HCT116 (cell line): ENCODE measurements around the gene EEFSEC. TPM values are rescaled to one million over a fixed set of nuclear protein-coding genes. Genes with fewer than 3 reads are reported as not detected.

Source experiments
- ATAC-seq: fragments of 200-7000 bp; cut with Tn5 transposase; 2 replicates; pipeline ENCODE4 v1.9.1; 2020; ENCODE audit warnings: mild to moderate bottlenecking, moderate library complexity
- BruUV-seq: library from RNA; stranded (reverse); fragments of 400-500 nt; replicated peaks from 2 replicates; lab custom pipeline; 2021; lab: Mats Ljungman, UMichigan
- CTCF ChIA-PET: fragments of 300-600 bp; sonication (Branson Sonifier 250); formaldehyde crosslinking; loops from one replicate; lab custom pipeline; 2021; ENCODE audit warnings: antibody characterized with exemption; lab: Charles Lee
- POLR2A ChIA-PET: fragments of 300-600, 350-600 bp; sonication (Branson Sonifier 250); formaldehyde crosslinking; loops from one replicate; lab custom pipeline; 2021; ENCODE audit warnings: antibody characterized with exemption; lab: Charles Lee
- RAD21 ChIA-PET, 2 experiments: fragments of 300-600 bp; sonication (Branson Sonifier 250); formaldehyde crosslinking; loops; one replicate each; lab custom pipeline; 2023; ENCODE audit warnings: low total read pairs in 2 of 2; ENCODE audit not compliant: uncharacterized antibody in 2 of 2, unreplicated experiment in 2 of 2, low non-redundant PET in 1 of 2; lab: Charles Lee
- DNase-seq: peaks from one replicate; pipeline ENCODE4 v3.0.0-alpha.2; 2010; ENCODE audit warnings: low read depth, low spot score
- H2AFZ ChIP-seq: fragments of 200-600 bp; shearing (Covaris generic), sonication (generic); 2 replicates; pipeline ENCODE4 v1.6.1; 2017; ENCODE audit warnings: low read depth, mixed run types, mixed read lengths, antibody characterized with exemption, low read length; ENCODE audit not compliant: poor library complexity, severe bottlenecking
- H3K27ac ChIP-seq: 2 replicates; pipeline ENCODE4 v1.5.1; 2012; ENCODE audit warnings: low read depth, low read length
- H3K27me3 ChIP-seq: fragments of 200-600 bp; sonication (generic); 2 replicates; pipeline ENCODE4 v1.6.1; 2016; ENCODE audit warnings: mixed run types, low read length, mixed read lengths; ENCODE audit not compliant: insufficient read depth
- H3K36me3 ChIP-seq, 2 experiments: fragments of 200-500 bp in 1 of 2; fragments of 200-600 bp in 1 of 2; sonication (Bioruptor generic) in 1 of 2; sonication (generic) in 1 of 2; 2 replicates each; pipeline versions ENCODE4 v1.5.1 to v1.6.1; 2014 to 2016; ENCODE audit warnings: low read length in 2 of 2, inconsistent platforms in 1 of 2, mixed read lengths in 1 of 2, mixed run types in 1 of 2; ENCODE audit not compliant: insufficient read depth in 2 of 2, control insufficient read depth in 1 of 2
- H3K4me1 ChIP-seq, 2 experiments: fragments of 200-600 bp in 1 of 2; sonication (generic) in 1 of 2; 2 replicates each; pipeline versions ENCODE4 v1.5.1 to v1.6.1; 2012 to 2017; ENCODE audit warnings: low read length in 2 of 2, inconsistent platforms in 1 of 2, mild to moderate bottlenecking in 1 of 2, mixed read lengths in 1 of 2, mixed run types in 1 of 2, moderate library complexity in 1 of 2; ENCODE audit not compliant: insufficient read depth in 2 of 2, control insufficient read depth in 1 of 2
- H3K4me2 ChIP-seq: fragments of 200-600 bp; sonication (generic); 2 replicates; pipeline ENCODE4 v1.6.1; 2017; ENCODE audit warnings: mixed run types, low read length, mixed read lengths
- H3K4me3 ChIP-seq, 2 experiments: fragments of 200-600 bp in 1 of 2; sonication (generic) in 1 of 2; replicated peaks in 1 of 2; 2 replicates each; pipeline ENCODE4 v1.5.1; 2011 to 2016; ENCODE audit warnings: low read length in 2 of 2, control low read depth in 1 of 2, low read depth in 1 of 2, mild to moderate bottlenecking in 1 of 2, mixed read lengths in 1 of 2, mixed run types in 1 of 2
- H3K79me2 ChIP-seq: fragments of 200-600 bp; sonication (generic); 2 replicates; pipeline ENCODE4 v1.6.1; 2017; ENCODE audit warnings: mild to moderate bottlenecking, mixed run types, low read length, moderate library complexity, mixed read lengths; ENCODE audit not compliant: insufficient read depth
- H3K9ac ChIP-seq: fragments of 200-600 bp; sonication (generic); 2 replicates; pipeline ENCODE4 v1.6.1; 2016; ENCODE audit warnings: low read length, mixed read lengths
- H3K9me2 ChIP-seq: fragments of 200-600 bp; sonication (generic), shearing (Covaris generic); 2 replicates; pipeline ENCODE4 v1.6.1; 2017; ENCODE audit warnings: mixed run types, mild to moderate bottlenecking, moderate library complexity; ENCODE audit not compliant: insufficient read depth
- H3K9me3 ChIP-seq, 2 experiments: fragments of 200-500 bp in 1 of 2; fragments of 200-600 bp in 1 of 2; sonication (Bioruptor generic) in 1 of 2; sonication (generic) in 1 of 2; 2 replicates each; pipeline ENCODE4 v1.6.1; 2014 to 2017; ENCODE audit warnings: low read length in 2 of 2, mixed read lengths in 2 of 2, inconsistent platforms in 1 of 2, low read depth in 1 of 2, mild to moderate bottlenecking in 1 of 2, mixed run types in 1 of 2, moderate library complexity in 1 of 2; ENCODE audit not compliant: control insufficient read depth in 1 of 2, insufficient read depth in 1 of 2
- H4K20me1 ChIP-seq: fragments of 200-600 bp; sonication (generic), shearing (Covaris generic); 2 replicates; pipeline ENCODE4 v1.6.1; 2017; ENCODE audit warnings: mixed run types, mild to moderate bottlenecking, moderate library complexity; ENCODE audit not compliant: insufficient read depth
- CBX3 ChIP-seq: IDR thresholded peaks from 2 replicates; pipeline ENCODE4 v1.6.1; 2012; ENCODE audit warnings: low read depth
- CEBPB ChIP-seq: IDR thresholded peaks from 2 replicates; pipeline ENCODE4 v1.6.1; 2012; ENCODE audit warnings: low read depth
- EGR1 ChIP-seq: IDR thresholded peaks from 2 replicates; pipeline ENCODE4 v1.6.1; 2012; ENCODE audit warnings: low read depth
- EZH2 ChIP-seq: fragments of 200-600 bp; sonication (generic); IDR thresholded peaks from 2 replicates; pipeline ENCODE4 v1.6.1; 2017; ENCODE audit warnings: antibody characterized with exemption, mixed run types
- EZH2phosphoT487 ChIP-seq: fragments of 200-600 bp; IDR thresholded peaks from 2 replicates; pipeline ENCODE4 v1.6.1; 2018; ENCODE audit warnings: antibody characterized with exemption, borderline replicate concordance
- FOSL1 ChIP-seq: IDR thresholded peaks from 2 replicates; pipeline ENCODE4 v1.6.1; 2012; ENCODE audit warnings: low read depth
- JUND ChIP-seq: IDR thresholded peaks from 2 replicates; pipeline ENCODE4 v1.6.1; 2012
- POLR2AphosphoS5 ChIP-seq: IDR thresholded peaks from 2 replicates; pipeline ENCODE4 v1.6.1; 2011; ENCODE audit warnings: mild to moderate bottlenecking, low read depth, low read length, moderate library complexity
- RAD21 ChIP-seq: IDR thresholded peaks from 2 replicates; pipeline ENCODE4 v1.6.1; 2012; ENCODE audit warnings: low read depth, mild to moderate bottlenecking
- SP1 ChIP-seq: IDR thresholded peaks from 2 replicates; pipeline ENCODE4 v1.6.1; 2012; ENCODE audit warnings: low read depth
- SRF ChIP-seq: IDR thresholded peaks from 2 replicates; pipeline ENCODE4 v1.6.1; 2012; ENCODE audit warnings: low read depth
- ZFX ChIP-seq: fragments of 450-650 bp; IDR thresholded peaks from 2 replicates; pipeline ENCODE4 v1.6.1; 2017
- ZNF274 ChIP-seq: fragments of 200-500 bp; sonication (Bioruptor generic); IDR thresholded peaks from 2 replicates; pipeline ENCODE4 v1.6.1; 2014; ENCODE audit warnings: mild to moderate bottlenecking, low read depth, low read length, inconsistent platforms
- intact Hi-C: fragments of 100-400 bp; cut with micrococcal nuclease; formaldehyde crosslinking; loops from 2 replicates; pipeline ENCODE4 v1.10.0; 2022
- total RNA-seq: library from RNA; stranded (reverse); gene quantifications from one replicate; pipeline ENCODE4 v1.2.1, GENCODE V29; 2021; ENCODE audit not compliant: unreplicated experiment
- TF ChIP-seq, protein P1 (sequence below): IDR thresholded peaks from 2 replicates; pipeline ENCODE4 v1.6.1; 2012
- TF ChIP-seq, protein P2 (sequence below): IDR thresholded peaks from 2 replicates; pipeline ENCODE4 v1.6.1; 2012
- TF ChIP-seq, protein P3 (sequence below): IDR thresholded peaks from 2 replicates; pipeline ENCODE4 v1.6.1; 2011; ENCODE audit warnings: mild to moderate bottlenecking, low read length, moderate library complexity; ENCODE audit not compliant: insufficient replicate concordance; ENCODE audit errors: extremely low read depth
- TF ChIP-seq, protein P4 (sequence below): IDR thresholded peaks from 2 replicates; pipeline ENCODE4 v1.6.1; 2012; ENCODE audit warnings: low read depth

Gene EEFSEC
- total RNA-seq, 1 experiment from 2014 or later, result 16.1 TPM

DNA sequence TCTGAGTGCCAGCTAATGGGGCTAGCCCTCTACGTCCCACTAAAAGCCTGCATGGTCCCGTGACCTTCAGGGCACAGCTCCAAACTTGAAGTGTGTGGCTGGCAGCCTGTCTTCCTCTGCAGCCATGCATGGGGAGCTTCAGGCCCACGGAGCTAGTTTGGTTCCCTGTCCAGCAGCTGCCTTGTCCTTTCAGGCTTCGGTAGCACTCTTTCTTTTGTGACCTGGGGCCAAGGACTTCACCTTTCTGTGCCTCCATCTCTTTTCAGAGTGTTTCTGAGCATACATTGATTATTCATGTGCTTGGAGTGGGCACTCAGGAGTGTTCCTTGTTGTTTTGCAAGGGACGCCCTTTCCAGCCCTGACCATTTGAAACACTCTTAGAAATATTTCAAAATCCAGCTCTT, 158.2 kb downstream of the EEFSEC start:
- ChIA-PET CTCF (no interaction called here), POLR2A (no interaction called here)

DNA sequence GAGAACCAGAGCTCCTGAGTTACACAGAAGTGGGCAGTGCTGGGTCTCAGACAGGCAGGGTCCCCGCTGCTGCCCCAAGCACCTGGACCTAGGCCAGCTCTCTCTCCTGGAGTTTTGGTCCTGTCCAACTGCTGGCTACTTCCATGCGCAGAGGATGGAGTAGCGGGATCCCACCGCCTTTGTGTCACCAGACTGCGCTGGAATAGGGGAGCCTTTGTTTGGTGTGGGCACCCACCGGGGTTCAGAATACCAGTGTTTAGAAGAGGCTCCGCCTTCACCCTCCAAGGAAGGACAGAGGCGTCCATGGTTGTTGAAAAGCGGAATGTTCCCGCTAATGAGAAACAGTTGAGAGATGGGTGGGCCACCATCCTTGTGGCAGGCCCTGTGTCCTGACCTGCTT, 159.0 kb downstream of the EEFSEC start:
- CTCF ChIA-PET, result no interaction called here
- no TSS peak for BruUV-seq
- TF ChIP-seq, protein P1, sequence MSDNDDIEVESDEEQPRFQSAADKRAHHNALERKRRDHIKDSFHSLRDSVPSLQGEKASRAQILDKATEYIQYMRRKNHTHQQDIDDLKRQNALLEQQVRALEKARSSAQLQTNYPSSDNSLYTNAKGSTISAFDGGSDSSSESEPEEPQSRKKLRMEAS, result no peak
- TF ChIP-seq SRF (no peak), FOSL1 (no peak), ZFX (no peak), ZNF274 (no peak), POLR2AphosphoS5 (no peak), RAD21 (no peak), EZH2 (no peak), EGR1 (no peak), JUND (no peak)
- TF ChIP-seq, protein P2, sequence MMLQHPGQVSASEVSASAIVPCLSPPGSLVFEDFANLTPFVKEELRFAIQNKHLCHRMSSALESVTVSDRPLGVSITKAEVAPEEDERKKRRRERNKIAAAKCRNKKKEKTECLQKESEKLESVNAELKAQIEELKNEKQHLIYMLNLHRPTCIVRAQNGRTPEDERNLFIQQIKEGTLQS, result no peak
- TF ChIP-seq, protein P3, sequence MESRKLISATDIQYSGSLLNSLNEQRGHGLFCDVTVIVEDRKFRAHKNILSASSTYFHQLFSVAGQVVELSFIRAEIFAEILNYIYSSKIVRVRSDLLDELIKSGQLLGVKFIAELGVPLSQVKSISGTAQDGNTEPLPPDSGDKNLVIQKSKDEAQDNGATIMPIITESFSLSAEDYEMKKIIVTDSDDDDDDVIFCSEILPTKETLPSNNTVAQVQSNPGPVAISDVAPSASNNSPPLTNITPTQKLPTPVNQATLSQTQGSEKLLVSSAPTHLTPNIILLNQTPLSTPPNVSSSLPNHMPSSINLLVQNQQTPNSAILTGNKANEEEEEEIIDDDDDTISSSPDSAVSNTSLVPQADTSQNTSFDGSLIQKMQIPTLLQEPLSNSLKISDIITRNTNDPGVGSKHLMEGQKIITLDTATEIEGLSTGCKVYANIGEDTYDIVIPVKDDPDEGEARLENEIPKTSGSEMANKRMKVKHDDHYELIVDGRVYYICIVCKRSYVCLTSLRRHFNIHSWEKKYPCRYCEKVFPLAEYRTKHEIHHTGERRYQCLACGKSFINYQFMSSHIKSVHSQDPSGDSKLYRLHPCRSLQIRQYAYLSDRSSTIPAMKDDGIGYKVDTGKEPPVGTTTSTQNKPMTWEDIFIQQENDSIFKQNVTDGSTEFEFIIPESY, result no peak

More for the DNA sequence above, 158.2 kb downstream of the EEFSEC start:
- BruUV-seq, result no TSS peak
- no peaks in the 10 kb centered on the region for H3K79me2 ChIP-seq
- no peaks in the 10 kb centered on the region for H3K36me3 ChIP-seq
- no peak overlapping the region for H3K4me3 ChIP-seq
- H3K9me2 ChIP-seq, result no peaks in the 10 kb centered on the region
- no peak overlapping the region for H3K9ac ChIP-seq
- H3K4me1 ChIP-seq, result no peaks in the 10 kb centered on the region
- intact Hi-C loops, result no loop called here
- no peak overlapping the region for H3K27ac ChIP-seq
- H3K27me3 ChIP-seq, result no peaks in the 10 kb centered on the region
- no peak for ATAC-seq
- H4K20me1 ChIP-seq, result no peaks in the 10 kb centered on the region
- no peak for TF ChIP-seq CEBPB
- TF ChIP-seq, protein P4, sequence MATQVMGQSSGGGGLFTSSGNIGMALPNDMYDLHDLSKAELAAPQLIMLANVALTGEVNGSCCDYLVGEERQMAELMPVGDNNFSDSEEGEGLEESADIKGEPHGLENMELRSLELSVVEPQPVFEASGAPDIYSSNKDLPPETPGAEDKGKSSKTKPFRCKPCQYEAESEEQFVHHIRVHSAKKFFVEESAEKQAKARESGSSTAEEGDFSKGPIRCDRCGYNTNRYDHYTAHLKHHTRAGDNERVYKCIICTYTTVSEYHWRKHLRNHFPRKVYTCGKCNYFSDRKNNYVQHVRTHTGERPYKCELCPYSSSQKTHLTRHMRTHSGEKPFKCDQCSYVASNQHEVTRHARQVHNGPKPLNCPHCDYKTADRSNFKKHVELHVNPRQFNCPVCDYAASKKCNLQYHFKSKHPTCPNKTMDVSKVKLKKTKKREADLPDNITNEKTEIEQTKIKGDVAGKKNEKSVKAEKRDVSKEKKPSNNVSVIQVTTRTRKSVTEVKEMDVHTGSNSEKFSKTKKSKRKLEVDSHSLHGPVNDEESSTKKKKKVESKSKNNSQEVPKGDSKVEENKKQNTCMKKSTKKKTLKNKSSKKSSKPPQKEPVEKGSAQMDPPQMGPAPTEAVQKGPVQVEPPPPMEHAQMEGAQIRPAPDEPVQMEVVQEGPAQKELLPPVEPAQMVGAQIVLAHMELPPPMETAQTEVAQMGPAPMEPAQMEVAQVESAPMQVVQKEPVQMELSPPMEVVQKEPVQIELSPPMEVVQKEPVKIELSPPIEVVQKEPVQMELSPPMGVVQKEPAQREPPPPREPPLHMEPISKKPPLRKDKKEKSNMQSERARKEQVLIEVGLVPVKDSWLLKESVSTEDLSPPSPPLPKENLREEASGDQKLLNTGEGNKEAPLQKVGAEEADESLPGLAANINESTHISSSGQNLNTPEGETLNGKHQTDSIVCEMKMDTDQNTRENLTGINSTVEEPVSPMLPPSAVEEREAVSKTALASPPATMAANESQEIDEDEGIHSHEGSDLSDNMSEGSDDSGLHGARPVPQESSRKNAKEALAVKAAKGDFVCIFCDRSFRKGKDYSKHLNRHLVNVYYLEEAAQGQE, result no peak
- no peak for TF ChIP-seq EZH2phosphoT487
- no peak for TF ChIP-seq EZH2
- no peak for TF ChIP-seq FOSL1
- no peak for TF ChIP-seq CBX3
- no peak for TF ChIP-seq SP1
- TF ChIP-seq, all 23 proteins: peak for 0
- no peak for DNase-seq
- H3K9me3 ChIP-seq, result no peaks in the 10 kb centered on the region
- no peak overlapping the region for H3K4me2 ChIP-seq
- H2AFZ ChIP-seq, result no peak overlapping the region
- RAD21 ChIA-PET, result no interaction called here

More for the DNA sequence above, 159.0 kb downstream of the EEFSEC start:
- ChIA-PET POLR2A (no interaction called here), RAD21 (no interaction called here)
- H3K27ac ChIP-seq, result no peak overlapping the region
- H3K27me3 ChIP-seq, result no peaks in the 10 kb centered on the region
- no peak overlapping the region for H3K4me3 ChIP-seq
- H3K36me3 ChIP-seq, result no peaks in the 10 kb centered on the region
- no peak overlapping the region for H2AFZ ChIP-seq
- ATAC-seq (no peak), DNase-seq (no peak)
- no peaks in the 10 kb centered on the region for H3K9me3 ChIP-seq
- H3K9ac ChIP-seq, result no peak overlapping the region
- no peak overlapping the region for H3K4me2 ChIP-seq
- H4K20me1 ChIP-seq, result no peaks in the 10 kb centered on the region
- no peaks in the 10 kb centered on the region for H3K4me1 ChIP-seq
- H3K9me2 ChIP-seq, result no peaks in the 10 kb centered on the region
- intact Hi-C loops, result no loop called here
- H3K79me2 ChIP-seq, result no peaks in the 10 kb centered on the region
